Pulmonary artery endothelial cell (primary cell): ENCODE measurements around the gene ARFGAP1. TPM values are rescaled to one million over a fixed set of nuclear protein-coding genes. Genes with fewer than 3 reads are reported as not detected.

Experiments
- DNase-seq: peaks from one replicate; pipeline ENCODE4 v3.0.0-alpha.2; 2011; ENCODE audit warnings: low read depth, low spot score
- total RNA-seq: library from RNA; depleted of rRNA; stranded (reverse); fragments of >200 nt; gene quantifications from 2 replicates; pipeline ENCODE4 v1.2.3, GENCODE V29; 2014

Gene ARFGAP1
- total RNA-seq, 1 donor from 2014 or later = 54.5 TPM

DNA sequence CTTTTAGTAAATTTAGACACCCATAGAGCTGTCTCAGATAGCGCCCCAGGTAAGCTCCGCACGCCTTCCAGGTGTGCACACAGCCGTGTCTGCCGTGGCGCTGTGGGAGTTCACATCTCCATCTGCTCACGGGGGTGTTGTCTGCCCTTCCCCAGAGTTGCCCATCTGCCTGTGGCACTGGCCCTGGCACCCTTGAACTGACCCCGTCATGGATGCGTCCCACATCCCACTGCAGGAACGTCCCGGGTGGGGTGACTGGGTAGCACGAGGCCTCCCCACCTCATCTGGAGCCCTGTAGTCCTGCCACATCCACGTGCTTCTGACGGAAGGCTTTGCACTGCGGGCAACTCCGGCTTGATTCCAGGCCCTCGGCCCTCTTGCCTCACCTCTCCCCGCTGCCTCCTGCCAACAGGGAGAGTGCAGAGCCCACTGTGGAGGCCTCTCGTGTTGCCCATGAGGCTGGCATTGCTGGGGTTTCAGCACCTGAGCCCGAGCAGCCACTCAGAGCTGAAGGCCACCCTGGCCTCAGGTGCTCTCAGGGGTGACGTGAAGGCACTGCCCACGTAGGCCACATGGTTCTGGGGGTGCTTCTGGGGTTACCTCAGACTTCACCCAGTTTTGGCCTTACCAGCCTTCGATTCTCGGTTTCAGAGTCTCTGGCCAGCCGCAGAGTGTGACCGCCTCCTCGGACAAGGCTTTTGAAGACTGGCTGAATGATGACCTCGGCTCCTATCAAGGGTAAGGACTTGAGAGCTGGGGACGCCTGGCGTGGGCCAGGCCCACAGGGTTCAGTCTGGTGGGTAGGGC is 5.1 kb downstream of the ARFGAP1 start:
- DNase-seq = no peak

DNA sequence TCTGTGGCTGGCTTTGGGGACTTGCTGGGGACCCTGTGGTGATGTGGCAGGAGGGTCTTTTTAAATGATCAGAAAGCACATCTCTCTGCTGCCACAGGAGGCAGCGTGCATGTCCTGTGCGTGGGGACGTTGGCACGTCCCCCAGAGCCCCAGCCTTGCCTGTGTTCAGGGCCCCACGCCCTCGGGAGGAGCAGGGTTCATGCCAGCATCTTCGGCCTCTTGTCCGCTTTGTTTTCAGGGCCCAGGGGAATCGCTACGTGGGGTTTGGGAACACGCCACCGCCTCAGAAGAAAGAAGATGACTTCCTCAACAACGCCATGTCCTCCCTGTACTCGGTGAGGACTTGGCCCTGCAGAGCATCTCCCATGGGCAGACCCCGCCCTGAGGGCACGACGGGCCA is 6.0 kb downstream of the ARFGAP1 start:
- DNase-seq = no peak

DNA sequence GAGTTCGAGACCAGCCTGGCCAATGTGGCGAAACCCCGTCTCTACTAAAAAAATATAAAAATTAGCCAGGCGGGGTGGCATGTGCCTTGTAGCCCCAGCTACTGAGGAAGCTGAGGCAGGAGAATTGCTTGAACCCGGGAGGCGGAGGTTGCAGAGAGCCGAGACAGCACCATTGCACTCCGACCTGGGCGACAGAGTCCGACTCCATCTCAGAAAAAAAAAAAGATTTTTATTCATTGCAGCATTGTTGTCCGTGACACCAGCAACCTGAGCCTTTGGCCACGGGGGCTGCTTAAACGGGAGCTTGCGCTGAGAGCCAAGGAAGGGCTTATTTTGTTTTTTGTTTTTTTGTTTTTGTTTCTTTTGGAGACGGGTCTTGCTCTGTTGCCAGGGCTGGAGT is 7.3 kb downstream of the ARFGAP1 start:
- DNase-seq = no peak

DNA sequence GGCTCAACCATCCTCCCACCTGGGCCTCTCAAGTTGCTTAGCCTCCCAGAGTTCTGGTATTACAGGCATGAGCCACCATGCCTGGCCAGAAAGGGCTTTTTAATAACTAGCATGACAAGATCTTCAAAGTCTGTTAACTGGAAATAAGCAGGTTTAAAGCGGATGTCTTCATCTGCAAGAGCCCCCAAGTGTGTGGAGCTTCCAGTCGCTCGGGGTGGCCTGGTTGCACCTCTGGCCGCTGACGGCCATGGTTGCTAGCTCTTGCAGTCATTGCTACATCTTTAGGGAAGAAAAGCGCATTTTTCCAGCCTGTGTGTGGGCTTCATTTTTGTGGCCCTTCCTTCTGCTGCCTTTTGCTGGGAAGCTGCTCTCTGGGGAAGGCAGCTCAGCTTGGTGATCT is 7.8 kb downstream of the ARFGAP1 start:
- no peak for DNase-seq

DNA sequence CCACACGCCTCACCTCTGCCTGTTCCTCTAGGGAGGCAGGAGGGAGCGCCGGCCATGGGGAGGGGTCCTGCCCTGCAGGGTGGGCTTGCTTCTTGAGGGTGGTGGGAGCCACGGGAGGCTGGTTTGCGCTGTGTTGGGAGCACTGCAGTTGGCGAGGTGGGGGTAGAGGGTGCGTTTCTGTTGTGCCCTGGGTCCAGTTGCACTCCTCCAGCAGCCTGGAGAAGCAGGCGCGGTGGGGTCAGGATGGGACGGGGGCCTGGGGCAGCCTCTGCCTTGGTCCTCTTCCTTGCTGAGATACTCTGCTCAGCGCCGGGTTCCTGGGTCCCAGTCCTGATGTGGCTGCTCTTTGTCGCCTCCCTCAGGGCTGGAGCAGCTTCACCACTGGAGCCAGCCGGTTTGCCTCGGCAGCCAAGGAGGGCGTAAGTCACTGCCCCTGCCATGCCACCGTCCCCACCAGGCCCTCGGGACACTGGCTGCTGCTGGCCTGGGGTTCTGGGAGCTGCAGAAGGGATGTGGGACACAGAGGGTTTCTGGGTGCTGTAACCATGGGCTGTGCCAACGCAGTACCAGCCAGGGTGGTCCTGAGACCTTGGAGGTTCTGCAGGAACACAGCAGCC is 8.4 kb downstream of the ARFGAP1 start:
- no peak for DNase-seq

DNA sequence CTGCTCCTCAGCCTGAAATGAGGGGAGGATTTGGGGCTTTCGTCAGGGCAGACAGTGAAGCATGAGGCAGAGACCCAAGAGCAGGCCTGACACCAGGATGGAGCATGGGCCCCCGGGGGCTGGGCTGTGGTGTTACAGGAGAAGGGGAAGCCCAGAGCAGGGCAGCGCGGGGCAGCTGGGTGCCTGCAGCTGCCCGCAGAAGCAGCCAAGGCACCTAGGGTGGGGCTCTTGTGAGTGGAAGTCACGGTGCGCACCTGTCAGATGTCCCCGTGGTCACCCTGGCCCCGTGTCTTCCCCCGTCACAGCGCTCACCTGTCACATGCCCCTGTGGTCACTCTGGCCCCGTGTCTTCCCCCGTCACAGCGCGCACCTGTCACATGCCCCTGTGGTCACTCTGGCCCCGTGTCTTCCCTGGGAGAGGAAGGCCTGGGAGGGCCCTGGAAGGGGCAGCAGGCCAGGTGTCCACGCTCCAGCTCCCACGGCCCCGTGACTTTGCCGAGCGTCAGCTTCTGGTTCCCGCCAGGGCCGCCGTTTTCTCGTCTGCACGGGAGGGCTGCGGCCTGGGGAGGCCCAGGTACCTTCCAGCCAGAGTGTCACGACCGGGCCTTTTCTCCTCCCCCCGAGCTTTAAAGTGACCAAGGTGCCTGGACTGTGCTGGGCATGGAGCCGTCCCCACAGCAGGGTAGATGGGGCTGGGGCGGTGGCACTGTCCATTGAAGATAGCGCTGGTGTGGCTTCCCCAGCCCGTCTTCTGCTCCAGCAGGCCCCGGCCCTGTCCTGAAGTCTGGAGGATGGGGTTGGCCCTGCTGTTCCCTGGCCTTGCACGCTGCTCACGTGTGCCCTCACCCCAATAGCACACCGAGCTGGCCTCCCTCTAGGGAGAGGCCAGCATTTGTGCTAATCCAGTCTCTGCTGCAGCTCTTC is 9.4 kb downstream of the ARFGAP1 start:
- no peak for DNase-seq

DNA sequence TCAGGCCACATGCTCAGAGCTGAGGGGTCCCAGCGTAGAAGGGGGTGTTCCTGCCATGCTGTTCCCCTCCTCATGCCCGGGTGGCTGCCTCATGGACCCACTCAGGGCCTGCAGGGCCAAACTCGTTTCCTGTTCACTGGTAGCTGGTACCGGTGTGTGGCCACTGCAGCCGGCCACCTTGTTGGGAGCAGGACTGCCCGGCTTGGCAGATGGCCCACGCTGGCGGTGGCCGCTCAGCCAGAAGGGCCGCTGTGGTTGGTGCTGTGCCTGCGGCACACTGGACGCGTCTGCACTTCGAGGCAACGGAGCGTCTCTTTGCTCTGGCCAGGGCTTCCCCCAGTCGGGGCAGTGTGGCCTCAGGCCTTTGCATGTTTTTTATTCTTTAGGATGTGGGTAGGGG is 10.3 kb downstream of the ARFGAP1 start:
- no peak for DNase-seq

DNA sequence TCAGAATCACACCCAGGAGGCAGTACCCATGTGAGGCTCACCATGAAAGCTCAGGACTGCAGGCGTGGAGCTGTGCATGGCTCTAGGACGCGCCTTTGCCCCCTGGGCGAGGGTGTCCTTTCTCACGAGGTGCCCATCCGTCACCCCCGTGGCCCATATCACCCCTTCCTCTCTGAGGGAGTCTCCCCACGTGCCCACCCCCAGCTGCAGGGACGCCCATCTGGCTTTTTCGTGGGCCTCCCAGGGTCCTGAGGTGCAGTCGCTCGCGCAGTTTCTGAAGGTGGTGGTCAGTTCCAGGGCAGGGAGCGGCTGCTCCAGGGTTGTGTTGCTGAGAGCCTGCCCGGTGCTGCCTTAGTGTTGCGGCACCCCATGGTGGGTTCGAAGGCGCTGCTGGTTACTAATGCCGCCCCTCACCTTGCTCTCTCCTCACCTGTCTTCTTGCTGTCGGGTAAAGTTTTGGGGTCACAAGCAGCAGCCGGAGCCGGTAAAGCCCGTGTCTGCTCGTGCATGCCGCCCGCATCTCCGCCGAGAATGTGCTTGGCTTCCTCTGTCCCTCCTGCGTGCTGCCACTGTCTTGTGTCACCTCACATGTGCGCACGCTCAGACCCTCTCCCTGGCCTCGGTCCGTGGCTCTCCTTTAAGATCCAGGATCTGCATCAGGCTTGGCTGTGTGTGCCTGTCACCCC is 10.9 kb downstream of the ARFGAP1 start:
- DNase-seq = no peak

DNA sequence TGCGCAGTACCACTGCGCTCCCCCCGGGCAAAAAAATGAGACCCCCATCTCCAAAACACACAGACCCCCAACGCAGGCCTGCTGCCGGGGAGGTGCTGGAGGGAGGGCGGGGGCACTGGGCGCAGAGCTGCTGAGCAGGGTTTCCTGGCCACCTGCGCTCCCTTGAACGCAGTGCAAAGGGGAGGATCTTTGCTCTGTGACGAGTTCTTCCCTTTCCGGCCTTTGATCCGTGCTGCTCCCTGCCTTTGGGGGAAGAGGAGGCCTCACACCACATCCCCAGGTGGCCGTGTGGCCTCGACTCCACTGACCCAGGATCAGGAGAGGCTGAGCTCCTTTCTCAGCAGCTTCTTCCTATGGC is 11.4 kb downstream of the ARFGAP1 start:
- no peak for DNase-seq

DNA sequence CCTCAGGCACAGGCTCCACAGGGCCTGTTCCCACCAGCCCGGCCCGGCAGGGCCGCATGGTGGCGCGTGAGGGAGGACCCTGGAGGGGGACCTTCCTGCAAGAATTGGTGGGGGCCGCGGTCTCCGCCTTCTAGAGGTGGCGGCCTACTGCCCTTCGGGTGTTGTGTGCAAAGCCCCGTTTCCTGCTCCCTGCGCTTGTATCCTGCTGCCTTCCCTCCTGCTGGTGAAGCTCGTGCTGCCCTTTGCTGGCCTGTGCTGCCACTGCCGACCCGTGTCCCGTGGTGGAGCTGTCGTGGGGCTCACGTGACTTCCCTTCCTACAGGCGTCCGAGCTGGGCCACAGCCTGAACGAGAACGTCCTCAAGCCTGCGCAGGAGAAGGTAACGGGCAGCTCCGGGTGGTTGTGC is 11.9 kb downstream of the ARFGAP1 start:
- no peak for DNase-seq

DNA sequence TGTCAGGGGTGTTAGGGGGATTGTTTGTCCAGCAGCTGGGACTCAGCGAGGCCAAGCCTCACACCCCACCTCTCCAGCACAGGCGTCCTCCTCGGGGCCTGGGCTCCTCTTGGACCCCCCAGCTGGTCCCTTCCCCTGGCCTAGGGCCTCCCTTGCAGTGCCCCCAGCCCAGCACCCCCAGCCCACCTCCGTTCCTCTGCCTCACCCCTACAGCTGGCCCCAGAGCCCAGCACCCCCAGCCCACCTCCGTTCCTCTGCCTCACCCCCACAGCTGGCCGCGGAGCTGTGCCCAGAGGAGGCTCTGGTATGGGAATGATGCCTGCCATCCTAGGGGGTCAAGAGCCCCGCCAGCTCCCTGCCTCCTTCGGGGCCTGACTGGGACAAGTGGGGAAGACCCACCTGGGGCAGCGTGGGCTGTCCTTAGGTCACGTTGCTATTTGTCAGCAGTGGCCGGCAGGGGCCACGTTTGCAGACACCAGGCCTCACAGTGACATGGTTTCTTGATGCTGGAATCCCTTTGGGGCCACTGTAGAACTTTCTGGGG is 12.4 kb downstream of the ARFGAP1 start:
- no peak for DNase-seq

DNA sequence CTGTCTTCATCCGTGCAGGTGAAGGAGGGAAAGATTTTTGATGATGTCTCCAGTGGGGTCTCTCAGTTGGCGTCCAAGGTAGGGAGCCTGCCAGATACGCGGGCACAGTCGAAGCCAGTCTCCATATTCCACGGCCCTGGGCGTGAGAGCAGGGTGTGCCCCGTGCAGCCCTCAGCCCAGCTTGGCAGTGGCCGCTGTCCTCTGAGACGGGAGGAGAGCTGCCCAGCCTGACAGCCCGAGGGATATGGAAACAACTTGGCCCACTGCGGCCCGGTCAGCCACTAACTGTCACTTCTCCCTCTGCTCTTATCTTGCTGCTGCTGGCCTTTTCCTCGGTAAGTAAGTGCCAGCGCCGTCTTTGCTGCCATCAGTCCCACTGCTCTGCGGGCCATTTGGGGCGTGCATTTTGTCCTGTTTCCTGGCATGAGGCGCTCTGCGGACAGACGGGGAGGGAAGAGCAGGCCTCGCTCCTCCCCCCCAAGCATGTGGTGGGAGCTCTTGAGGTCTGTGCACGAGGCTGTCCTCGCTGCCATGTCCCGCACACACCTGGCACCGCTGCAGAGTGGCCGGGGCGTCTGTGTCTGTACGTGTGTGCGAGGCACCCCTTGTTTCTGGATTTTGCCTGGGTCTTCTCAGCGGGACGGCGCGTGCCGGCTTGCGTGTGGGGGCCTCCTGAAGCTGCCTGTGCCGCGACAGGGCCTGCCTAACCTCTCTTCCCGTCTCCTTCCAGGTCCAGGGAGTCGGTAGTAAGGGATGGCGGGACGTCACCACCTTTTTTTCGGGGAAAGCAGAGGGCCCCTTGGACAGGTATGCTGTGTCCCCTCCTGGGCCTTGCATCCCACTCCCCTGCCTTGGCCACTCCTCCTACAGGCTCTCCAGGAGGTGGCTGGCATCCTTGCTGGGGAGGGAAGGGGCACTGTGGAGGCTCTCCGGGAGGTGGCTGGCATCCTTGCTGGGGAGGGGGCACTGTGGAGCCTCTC is 13.3 kb downstream of the ARFGAP1 start:
- no peak for DNase-seq

DNA sequence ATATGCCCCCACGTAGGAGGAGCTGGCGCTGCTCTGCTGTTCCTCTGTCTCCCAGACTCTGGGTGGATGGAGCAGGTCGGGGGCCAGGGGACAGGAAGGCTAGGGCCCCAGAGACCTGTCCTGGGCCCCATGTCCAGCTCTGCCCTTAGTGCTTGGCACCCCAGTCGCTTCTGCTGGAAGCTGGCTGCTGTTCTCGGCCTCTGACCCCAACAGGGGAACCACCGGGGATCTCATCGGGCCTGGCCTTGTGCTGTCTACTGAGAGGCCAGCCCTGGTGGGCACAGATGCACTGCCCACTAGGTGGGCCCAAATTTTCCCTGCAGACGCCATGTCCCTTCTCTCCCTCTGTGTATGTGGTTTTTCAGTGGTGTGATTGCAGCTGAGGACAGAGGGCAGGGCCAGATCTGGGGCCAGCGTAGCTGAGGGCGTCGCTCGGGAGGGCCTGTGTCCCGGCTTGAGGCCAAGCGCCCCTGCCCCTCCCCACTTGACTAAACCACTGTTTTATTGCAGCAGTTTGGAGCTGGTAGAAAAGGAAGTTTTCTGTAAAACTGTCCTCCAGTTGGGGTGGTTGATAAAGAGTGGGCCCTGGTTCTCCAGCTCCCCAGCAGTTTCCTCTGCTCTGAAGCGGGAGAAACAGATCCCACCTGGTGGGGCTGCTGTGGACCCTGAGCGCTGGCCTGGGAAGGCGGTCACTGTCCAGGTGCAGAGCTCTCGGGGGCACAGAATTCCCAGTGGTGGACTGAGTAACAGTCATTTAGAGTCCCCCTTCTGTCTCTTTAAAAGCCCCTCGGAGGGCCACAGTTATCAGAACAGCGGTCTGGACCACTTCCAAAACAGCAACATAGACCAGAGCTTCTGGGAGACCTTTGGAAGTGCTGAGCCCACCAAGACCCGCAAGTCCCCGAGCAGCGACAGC is 14.4 kb downstream of the ARFGAP1 start:
- DNase-seq = no peak

DNA sequence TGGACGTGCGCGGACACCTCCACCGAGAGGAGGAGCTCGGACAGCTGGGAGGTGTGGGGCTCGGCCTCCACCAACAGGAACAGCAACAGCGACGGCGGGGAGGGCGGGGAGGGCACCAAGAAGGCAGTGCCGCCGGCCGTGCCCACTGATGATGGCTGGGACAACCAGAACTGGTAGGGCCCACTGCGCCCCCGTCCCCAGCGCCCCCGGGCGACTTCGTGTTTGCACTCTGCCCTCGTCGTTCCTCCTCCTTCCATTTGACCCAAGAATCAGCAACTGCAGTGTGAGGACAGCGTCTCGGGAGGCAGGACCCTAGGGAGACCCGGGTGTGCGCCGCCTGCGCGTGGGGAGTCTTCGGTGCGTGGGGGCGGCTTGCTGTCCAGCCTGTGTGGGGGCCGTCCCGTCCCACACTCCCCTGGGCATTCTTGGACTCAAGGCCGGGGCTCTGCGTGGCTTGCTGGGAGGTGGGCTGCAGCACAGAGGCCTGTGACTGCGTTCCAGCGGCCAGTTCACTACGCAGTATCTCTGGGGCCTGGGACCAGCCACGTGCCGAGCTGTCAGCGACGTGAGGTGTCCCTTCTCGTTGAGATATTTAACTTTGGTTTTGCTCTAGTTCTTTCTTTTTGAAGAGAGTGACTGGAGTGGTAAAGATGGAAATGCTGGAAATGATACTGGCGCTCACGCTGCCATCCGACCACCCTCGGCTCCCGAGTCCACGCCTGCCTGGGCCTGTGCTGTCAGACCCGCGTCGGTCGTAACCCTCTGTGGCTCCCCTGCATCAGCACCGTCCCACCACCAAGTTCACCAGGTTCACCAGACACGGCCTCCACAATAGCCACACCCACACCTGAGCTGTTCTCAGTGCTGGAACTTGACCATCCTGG is 15.3 kb downstream of the ARFGAP1 start:
- no peak for DNase-seq

DNA sequence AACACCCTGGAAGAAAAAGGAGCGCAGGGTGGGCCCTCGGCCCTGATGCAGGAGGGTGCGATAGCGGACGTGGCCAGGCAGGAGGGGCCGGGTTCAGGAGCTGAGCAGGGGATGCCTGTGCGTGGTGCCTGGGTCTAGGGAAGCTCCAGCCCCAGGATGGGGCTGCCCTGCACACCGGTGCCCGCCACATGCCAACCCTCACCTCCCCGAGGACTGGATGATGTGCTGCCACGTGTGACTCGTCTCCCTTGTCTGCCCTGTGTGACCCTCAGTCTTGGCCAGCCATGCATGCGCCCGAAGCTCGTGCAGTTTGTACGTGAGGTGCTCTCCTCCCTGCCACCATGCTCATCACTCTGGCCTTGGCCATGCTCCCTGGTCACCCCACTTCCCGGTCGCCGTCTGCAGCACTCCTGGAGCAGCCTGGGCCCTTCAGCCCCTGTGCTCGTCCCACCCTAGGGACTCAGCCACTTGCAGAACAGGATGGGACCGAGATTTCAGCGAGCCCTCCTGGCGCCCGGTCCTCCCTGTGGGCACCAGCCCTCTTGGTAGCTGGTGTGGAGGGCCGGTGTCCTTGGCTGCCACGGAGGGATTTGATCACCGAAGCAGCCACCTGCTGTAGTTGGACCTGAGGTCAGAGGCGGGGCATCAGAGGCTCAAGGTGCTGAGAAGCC is 16.1 kb downstream of the ARFGAP1 start:
- DNase-seq = no peak

DNA sequence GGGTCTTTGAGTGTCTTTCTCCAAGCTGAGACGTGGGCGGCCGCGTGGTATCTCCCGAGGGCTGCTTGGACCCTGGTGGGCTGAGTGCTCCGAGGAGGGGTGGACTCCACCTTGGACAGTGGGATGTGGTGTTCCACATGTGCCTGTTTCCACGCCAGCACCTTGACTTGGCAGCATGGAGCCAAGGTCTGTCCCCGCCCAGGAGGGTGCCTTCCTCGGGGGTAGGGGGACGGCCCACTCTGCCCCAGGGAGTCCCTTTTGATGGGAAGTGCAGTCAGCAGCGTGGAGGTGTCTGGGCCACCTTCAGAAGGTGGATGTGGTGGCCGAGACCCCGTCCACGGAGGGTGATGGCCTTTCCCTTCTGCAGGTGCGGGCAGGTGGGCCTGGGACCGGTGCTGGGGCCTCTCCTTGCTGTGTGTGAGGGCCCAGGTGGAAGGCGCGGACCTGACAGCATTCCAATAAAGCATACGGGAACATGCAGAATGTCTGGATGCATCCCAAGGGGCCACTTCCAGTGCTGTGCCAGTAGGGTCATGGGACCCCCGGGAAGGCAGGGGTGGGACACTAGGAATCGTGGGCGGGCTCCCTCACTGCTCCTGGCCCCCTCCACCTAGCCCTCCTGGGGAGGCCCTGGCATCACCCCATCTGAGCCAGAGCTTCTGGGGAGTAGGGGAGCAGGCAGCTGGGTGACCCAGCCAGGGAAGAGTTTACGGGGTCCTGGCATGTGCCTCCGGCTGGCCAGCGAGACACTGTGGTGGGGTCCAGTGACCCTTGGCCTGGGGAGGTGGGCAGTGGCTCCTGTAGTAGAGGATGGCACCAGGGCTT is 16.9 kb downstream of the ARFGAP1 start:
- no peak for DNase-seq
